Measurements from ENCODE around the gene LYPD5. TPM values are rescaled to one million over a fixed set of nuclear protein-coding genes. Genes with fewer than 3 reads are reported as not detected.

LYPD5 gene
- total and polyA plus RNA-seq, 11 donors, result 0.34 to 7.9 (median 1.4) TPM

- WGBS, 4 donors, result 89 to 93% (median 92%) methylated on average over 13 to 14 of the region's 14 CpGs
- TF ChIP-seq CTCF (IDR thresholded peaks at IDR 0.05), result no peak
- TF ChIP-seq POLR2A (IDR thresholded peaks at IDR 0.05), result no peak
Measured at GRCh38 chr19:43769256-43769655, 33.0 kb downstream of the LYPD5 start.

GRCh38 chr19:43768273-43769050 is 33.8 kb downstream of the LYPD5 start:
- no peaks in the 10 kb centered on the region for H3K27me3 ChIP-seq
- peak overlapping the region in 1 of 12 donors; percentile 42 for H3K27ac ChIP-seq
- TF ChIP-seq CTCF (IDR thresholded peaks at IDR 0.05) (no peak), POLR2A (IDR thresholded peaks at IDR 0.05) (no peak)
- 73 to 78% (median 75%) methylated on average over 15 of the region's 15 CpGs for WGBS, 4 donors
- intact Hi-C loops (cut with DNase I), result no loop called here
- DNase-seq (peak in 2 of 5 donors; percentile 58 to 68), ATAC-seq (peak in 1 of 4 donors; percentile 32)
- H3K4me3 ChIP-seq, result no peak overlapping the region
- H3K4me1 ChIP-seq, result peaks cover 0 to 59% (median 0%) of the 10 kb centered on the region in 12 donors
- no peaks in the 10 kb centered on the region for H3K9me3 ChIP-seq
- peaks cover 0 to 4% (median 0%) of the 10 kb centered on the region in 9 donors for H3K36me3 ChIP-seq

More at GRCh38 chr19:43769256-43769655, 33.0 kb downstream of the LYPD5 start:
- no peak for ATAC-seq
- peaks cover 0 to 4% (median 0%) of the 10 kb centered on the region in 9 donors for H3K27me3 ChIP-seq
- H3K27ac ChIP-seq, result no peak overlapping the region
- peaks cover 0 to 55% (median 3%) of the 10 kb centered on the region in 12 donors for H3K4me1 ChIP-seq
- H3K36me3 ChIP-seq, result peaks cover 0 to 4% (median 0%) of the 10 kb centered on the region in 9 donors
- H3K4me3 ChIP-seq, result no peak overlapping the region
- peak in 1 of 5 donors; percentile 46 for DNase-seq
- intact Hi-C loops (cut with DNase I), result no loop called here
- H3K9me3 ChIP-seq, result no peaks in the 10 kb centered on the region

DNA sequence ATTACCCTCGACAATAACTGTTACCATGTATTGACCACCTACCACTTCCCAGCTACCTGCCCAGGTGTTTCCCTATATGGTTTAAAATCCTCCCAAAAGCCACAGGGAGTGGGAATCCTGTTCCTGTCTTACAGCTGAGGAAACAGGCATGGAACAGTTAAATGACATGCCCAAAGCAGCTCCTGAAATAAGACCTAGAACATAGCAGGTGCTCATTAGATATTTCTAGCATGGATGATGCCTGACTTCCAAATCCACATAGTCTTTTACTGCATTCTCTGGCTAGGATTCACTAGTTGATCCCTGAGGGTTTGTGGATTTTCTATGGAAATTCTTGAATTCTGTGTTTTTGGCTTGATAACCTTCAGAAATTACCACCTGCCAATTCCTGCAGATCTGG is 34.4 kb downstream of the LYPD5 start:
- peak overlapping the region in 1 of 12 donors; percentile 42 for H3K27ac ChIP-seq
- no peak for TF ChIP-seq POLR2A (IDR thresholded peaks at IDR 0.05)
- no peak for TF ChIP-seq CTCF (IDR thresholded peaks at IDR 0.05)
- H3K4me1 ChIP-seq, result peaks cover 0 to 65% (median 0%) of the 10 kb centered on the region in 12 donors
- DNase-seq (no peak), ATAC-seq (no peak)
- WGBS, 4 donors, result 63 to 86% (median 76%) methylated on average over 1 of the region's 1 CpG
- intact Hi-C loops (cut with DNase I), result no loop called here
- H3K27me3 ChIP-seq, result no peaks in the 10 kb centered on the region
- H3K36me3 ChIP-seq, result peaks cover 0 to 4% (median 0%) of the 10 kb centered on the region in 9 donors
- no peak overlapping the region for H3K4me3 ChIP-seq
- no peaks in the 10 kb centered on the region for H3K9me3 ChIP-seq

DNA sequence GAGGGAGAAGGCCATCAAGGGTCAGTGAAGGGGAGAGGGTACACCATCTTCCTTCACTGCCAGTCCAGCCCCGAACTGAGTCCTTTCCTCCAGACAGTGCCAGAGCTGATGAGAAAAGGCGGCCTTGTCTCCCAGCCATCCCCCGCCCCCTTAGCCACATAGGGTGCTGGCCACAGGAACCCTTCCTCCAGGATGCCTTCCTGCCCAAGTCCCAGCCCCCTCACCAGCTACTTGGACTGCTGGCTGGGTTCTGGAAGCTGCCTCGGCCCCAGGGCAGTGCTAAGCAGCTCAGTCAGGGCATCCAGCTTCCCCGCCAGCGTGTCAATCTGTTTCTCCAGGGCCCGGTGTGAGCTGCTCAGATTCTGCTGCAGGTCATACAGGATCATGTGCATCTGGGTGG is 34.9 kb downstream of the LYPD5 start:
- ATAC-seq, result no peak
- intact Hi-C loops (cut with DNase I), result no loop called here
- Histone ChIP-seq H3K36me3 (peaks cover 0 to 4% (median 0%) of the 10 kb centered on the region in 9 donors), H3K9me3 (no peaks in the 10 kb centered on the region), H3K27ac (no peak overlapping the region), H3K4me3 (no peak overlapping the region), H3K27me3 (no peaks in the 10 kb centered on the region), H3K4me1 (peaks cover 0 to 65% (median 0%) of the 10 kb centered on the region in 12 donors)
- 70 to 87% (median 81%) methylated on average over 6 to 7 of the region's 7 CpGs for WGBS, 4 donors
- DNase-seq, result peak in 1 of 5 donors; percentile 21
- TF ChIP-seq CTCF (IDR thresholded peaks at IDR 0.05) (no peak), POLR2A (IDR thresholded peaks at IDR 0.05) (no peak)
